ENCODE results near the gene CORIN.

- no peak for TF ChIP-seq PBX3 (IDR thresholded peaks at IDR 0.05)
- TF ChIP-seq CTCF (IDR thresholded peaks at IDR 0.05), result no peak
- no peak for TF ChIP-seq TAF1 (IDR thresholded peaks at IDR 0.05; ENCODE audit: borderline replicate concordance, low read depth, low read length)
- TF ChIP-seq NFIC (IDR thresholded peaks at IDR 0.05; ENCODE audit: borderline replicate concordance), result no peak
- TF ChIP-seq EP300 (IDR thresholded peaks at IDR 0.05; ENCODE audit: borderline replicate concordance in 1 of 2, low read depth in 1 of 2, low read length in 1 of 2), result no peak
- no peak for TF ChIP-seq CHD2 (IDR thresholded peaks at IDR 0.05; ENCODE audit: low read length, partially characterized antibody)
- no peak for TF ChIP-seq FOXM1 (IDR thresholded peaks at IDR 0.05; ENCODE audit: low read depth)
- TF ChIP-seq USF2 (IDR thresholded peaks at IDR 0.05; ENCODE audit: borderline replicate concordance, low read depth, low read length), result no peak
- TF ChIP-seq MAX (IDR thresholded peaks at IDR 0.05; ENCODE audit: low read depth), result no peak
- no peak for TF ChIP-seq MXI1 (IDR thresholded peaks at IDR 0.05; ENCODE audit: low read depth, low read length)
- TF ChIP-seq RAD21 (IDR thresholded peaks at IDR 0.05; ENCODE audit: low read length), result no peak
Observed at GRCh38 chr4:47577779-47578553, 259.9 kb downstream of the CORIN start.

All from SK-N-SH (cell line).